ENCODE measurements around the gene PLA2G2C.

GRCh38 chr1:20185834-20186782 lies at the start of gene PLA2G2C, which contains the start of gene UBXN10:
- TF ChIP-seq REST (IDR thresholded peaks at IDR 0.05; ENCODE audit: insufficient replicate concordance, low read depth) (no peak), SPI1 (IDR thresholded peaks at IDR 0.05; ENCODE audit: borderline replicate concordance, low read depth) (no peak), CTCF (IDR thresholded peaks at IDR 0.05; ENCODE audit: insufficient read depth, low read length) (no peak)
